ENCODE data around the gene MAN1B1.

The MAN1B1 gene

DNA sequence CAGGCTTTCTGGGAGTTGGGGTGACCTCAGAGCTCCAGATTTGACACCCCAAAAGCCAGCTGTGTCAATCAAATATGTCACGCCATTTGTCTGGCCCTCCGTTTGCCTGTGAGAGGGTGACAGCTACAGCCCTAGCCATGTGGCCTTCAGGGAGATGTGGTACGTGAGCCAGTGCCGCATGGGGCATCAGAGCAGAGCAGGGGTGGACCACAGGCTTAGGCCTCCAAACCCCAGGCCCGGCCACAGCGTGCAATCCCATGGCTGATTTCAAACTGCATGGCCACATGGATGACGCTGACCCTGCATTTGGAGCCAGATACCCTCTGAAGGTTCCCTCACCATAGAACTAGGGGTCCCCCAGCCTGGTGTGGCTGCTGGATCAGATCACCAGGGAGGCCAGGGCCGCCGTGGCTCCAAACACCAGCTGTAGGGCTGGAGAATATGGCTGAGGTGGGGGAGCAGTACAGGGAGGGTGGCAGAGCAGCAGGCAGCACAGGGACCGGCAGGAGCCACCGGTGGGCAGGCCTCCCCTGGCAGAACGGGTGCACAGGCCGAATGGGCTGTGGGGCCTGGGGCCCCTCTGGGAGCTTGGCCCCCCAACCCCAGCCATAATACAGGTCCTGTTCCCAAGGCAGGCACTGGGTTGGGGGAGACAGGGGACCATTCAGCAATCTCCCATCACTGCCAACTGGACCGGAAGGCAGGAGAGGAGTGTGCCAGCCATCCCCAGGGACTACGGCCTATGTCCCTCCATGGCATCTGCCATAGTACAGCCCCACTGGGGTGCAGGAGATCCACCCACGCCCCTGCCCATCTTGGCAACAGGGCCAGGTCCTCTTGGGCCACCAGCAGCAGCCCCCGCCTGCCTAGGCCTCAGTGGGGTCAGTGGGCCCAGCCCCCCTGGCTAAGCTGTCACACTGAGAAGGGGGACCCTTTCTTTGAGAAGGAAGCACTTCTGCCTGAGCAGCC lies 18.0 kb upstream of the MAN1B1 start:
- no peak for DNase-seq (ENCODE audit: low spot score)

GRCh38 chr9:137069508-137070091 lies 17.2 kb upstream of the MAN1B1 start:
- no peak for DNase-seq (ENCODE audit: low spot score)

DNA sequence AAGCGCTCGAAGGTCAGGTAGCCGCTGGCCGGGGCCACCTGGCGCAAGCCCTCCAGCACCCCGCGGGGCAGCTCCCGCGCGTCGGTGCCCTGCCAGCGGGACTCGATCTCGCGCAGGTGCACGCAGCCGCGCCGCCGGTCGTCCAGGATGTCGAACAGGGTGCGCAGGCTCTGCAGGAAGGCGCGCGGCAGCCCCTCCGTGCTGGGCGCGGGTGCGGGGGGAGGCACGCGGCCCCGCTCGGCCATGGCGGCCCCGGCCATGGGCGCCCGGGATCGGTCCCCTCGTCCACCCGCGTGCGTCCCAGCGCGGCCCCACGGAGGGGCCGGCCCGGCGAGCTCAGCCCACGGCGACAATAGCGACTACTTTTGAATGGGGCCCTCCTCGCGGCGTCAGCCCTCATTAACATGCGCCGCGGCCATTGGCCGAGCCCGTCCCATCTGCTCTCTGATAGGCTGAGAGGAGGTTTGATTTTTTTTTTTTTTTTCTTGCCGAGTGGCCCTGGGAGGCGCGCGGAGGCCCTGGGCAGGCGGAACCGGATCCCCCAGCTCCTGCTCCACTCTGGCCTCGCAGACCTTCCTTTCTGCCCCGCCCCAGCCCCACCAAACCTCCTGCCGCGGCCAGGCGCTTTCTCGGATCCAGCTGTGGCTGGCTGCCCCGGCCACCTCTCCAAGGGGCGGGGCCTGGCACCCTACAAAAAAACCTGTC lies 16.4 kb upstream of the MAN1B1 start, which contains the start of gene SAPCD2:
Gene SAPCD2, minus strand, starts transcription at position 357 of the 705 bp plus-strand sequence. Its CDS starts 97 bp downstream, at position 260.
- DNase-seq (ENCODE audit: low spot score), result peak; percentile 95

- no peak for DNase-seq (ENCODE audit: low spot score)
These were observed 15.9 kb upstream of the MAN1B1 start for GRCh38 chr9:137070906-137071275.

GRCh38 chr9:137071282-137071681 lies 15.5 kb upstream of the MAN1B1 start:
- no peak for DNase-seq (ENCODE audit: low spot score)

GRCh38 chr9:137073992-137074399 lies 12.8 kb upstream of the MAN1B1 start:
- no peak for DNase-seq (ENCODE audit: low spot score)

DNA sequence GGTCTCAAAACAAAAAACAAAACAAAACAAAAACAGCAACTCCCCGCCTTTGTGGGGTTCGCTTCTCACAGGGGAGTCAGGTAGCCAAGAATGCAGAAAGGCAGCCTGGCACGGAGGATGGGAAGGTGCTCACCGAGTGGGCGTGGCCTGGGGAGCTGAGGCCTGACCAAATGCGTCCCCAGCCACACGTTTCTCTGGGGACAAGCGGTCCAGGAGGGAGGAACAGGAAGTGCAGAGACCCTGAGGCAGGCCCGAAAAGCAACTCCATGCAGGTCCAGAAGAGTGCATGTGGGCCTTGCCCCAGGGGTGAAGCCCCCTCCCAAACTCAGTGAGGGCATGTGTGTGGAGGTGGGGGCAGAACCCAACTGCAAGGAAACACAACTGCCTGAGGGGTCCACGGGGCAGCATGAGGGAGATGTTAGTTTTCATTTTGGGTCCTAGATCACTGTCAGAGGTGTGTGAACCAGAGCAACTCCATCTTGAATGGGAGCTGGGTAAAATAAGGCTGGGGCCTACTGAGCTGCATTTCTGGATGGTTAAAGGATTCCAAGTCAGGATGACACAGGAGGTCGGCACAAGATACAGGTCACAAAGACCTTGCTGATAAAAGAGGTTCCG lies 12.0 kb upstream of the MAN1B1 start:
- DNase-seq (ENCODE audit: low spot score), result no peak

DNA sequence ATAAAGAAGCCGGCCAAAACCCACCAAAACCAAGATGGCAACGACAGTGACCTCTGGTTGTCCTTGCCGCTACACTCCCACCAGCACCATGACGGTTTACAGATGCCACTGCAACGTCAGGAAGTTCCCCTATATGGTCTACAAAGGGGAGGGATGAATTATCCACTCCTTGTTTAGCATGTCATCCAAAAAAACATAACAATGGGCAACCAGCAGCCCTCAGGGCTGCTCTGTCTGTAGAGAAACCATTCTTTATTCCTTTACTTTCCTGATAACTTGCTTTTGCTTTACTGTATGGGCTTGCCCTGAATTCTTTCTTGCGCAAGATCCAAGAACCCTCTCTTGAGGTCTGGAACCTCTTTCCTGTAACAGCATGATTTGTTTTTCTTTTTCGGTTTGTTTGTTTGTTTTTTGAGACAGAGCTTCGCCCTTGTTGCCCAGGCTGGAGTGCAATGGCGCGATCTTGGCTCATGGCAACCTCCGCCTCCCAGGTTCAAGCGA lies 11.5 kb upstream of the MAN1B1 start:
- DNase-seq (ENCODE audit: low spot score), result no peak

- no peak for DNase-seq (ENCODE audit: low spot score)
These were observed 10.2 kb upstream of the MAN1B1 start for GRCh38 chr9:137076636-137077009.

GRCh38 chr9:137077010-137077747 lies 9.6 kb upstream of the MAN1B1 start, which contains the start of gene UAP1L1:
UAP1L1 (plus strand) TSS chr9:137077517; CDS start chr9:137077533, 16 bp downstream.
- peak; percentile 89 for DNase-seq (ENCODE audit: low spot score)

DNA sequence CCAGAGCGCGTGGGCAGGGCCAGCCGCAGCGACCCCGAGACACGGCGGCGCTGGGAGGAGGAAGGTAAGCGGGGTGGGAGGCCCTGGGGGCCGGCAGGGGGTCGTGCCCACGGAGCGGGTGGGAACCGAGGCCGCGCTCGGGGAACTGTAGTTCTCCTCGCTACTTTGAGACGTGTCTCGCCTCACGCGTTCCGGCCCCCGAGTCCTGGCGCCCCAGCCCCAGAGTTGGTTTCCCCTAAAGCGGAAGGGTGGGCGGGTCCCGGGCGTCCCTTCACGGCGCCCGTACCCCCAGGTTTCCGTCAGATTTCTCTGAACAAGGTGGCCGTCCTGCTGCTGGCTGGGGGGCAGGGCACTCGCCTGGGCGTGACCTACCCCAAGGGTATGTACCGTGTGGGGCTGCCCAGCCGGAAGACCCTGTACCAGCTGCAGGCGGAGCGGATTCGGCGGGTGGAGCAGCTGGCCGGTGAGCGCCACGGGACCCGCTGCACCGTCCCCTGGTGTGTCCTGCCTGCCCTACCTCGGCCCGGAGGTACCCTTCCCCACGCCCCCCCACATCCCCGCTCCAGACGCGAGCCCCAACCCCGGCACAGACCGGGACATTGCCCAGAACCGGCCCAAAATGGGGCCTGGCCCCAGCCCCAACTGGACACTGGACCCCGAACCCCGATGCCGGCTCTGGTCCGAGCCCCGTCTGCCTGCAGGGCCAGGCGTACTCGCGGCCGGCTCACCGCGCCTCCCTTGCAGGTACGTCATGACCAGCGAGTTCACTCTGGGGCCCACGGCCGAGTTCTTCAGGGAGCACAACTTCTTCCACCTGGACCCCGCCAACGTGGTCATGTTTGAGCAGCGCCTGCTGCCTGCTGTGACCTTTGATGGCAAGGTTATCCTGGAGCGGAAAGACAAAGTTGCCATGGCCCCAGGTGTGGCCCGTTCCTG lies 8.8 kb upstream of the MAN1B1 start:
- no peak for DNase-seq (ENCODE audit: low spot score)

DNA sequence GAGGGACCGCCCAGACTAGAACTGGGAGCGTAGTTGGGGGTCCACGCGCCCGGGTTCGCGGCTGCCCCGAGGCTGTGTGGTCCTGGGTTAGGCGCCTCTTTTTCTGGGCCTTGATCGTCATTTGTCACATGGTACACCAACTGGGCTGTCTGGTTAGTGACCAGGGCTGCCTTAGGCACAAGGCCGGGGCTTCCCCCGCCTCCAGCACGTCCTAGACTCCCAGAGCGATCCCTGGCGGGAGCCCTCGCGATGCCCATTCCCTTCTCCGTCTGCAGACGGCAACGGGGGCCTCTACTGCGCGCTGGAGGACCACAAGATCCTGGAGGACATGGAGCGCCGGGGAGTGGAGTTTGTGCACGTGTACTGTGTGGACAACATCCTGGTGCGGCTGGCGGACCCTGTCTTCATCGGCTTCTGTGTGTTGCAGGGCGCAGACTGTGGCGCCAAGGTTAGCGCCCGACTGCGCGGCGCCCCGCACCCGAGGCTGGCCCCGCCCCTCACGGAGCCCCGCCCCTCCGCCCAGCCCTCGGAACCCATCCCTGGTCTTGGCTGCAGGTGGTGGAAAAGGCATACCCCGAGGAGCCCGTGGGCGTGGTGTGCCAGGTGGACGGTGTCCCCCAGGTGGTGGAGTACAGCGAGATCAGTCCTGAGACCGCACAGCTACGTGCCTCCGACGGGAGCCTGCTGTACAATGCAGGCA lies 7.9 kb upstream of the MAN1B1 start:
- no peak for DNase-seq (ENCODE audit: low spot score)

- no peak for DNase-seq (ENCODE audit: low spot score)
These were observed 7.4 kb upstream of the MAN1B1 start for GRCh38 chr9:137079401-137079787.

GRCh38 chr9:137080260-137081122 lies 6.3 kb upstream of the MAN1B1 start:
- DNase-seq (ENCODE audit: low spot score), result no peak

- DNase-seq (ENCODE audit: low spot score), result no peak
These were observed 4.4 kb upstream of the MAN1B1 start for GRCh38 chr9:137082222-137082924.

GRCh38 chr9:137082925-137083290 lies 3.9 kb upstream of the MAN1B1 start:
- DNase-seq (ENCODE audit: low spot score), result no peak

GRCh38 chr9:137083394-137084004 lies 3.3 kb upstream of the MAN1B1 start:
- peak; percentile 89 for DNase-seq (ENCODE audit: low spot score)

- DNase-seq (ENCODE audit: low spot score), result no peak
These were observed 2.3 kb upstream of the MAN1B1 start for GRCh38 chr9:137084526-137084925.
